Glomerular visceral epithelial cell (primary cell): Measurements from ENCODE around the gene ZNF98.

ENCODE experiments used
- DNase-seq: peaks from one replicate; pipeline ENCODE4 v3.0.0-alpha.2; 2016; ENCODE audit errors: extremely low spot score

The ZNF98 gene

DNA sequence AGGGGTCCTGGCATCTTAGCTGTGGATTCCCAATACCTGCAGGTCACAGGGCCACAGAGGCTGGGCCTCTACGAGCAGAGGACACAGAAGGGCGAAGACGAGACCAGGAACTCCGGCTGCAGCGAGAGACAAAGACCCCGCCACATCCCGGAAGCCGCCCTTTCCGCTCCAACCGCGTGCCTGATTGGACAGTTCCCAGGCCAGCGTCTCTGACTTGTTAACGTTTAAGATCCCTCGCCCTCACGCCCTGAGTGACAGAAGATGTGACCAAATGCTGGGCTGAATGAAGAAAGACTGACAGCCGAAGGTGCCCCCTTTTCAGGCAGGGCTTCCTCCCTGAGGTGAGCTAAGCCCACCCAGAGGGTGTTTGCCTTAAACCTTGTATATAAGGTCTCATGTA, at the start of gene ZNF98:
ZNF98 (minus strand) TSS at position 136 of the 400 bp plus-strand sequence; CDS start at position 14, 122 bp downstream.
- no peak for DNase-seq

GRCh38 chr19:22446605-22447004, 24.5 kb upstream of the ZNF98 start:
- no peak for DNase-seq

DNA sequence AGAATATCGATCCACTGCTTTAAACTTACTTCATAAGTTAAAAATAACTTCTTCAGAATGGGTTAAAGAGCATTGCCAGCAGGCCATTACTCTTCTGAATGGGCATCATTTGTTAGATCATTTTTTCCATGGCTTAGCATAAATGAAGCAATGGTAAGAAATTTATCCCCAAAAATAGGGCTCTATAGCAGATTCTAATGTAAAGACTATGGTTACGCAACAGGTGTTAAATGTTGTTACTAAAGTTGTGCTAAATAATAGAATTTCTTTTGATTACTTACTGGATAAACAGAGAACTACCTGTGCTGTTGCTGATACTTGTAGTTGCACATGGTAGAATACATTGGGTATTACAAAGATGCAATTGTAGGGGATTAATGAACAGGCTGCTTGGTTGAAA, 15.9 kb upstream of the ZNF98 start:
- DNase-seq: no peak

GRCh38 chr19:22427960-22428913, 6.1 kb upstream of the ZNF98 start:
- DNase-seq: no peak

DNA sequence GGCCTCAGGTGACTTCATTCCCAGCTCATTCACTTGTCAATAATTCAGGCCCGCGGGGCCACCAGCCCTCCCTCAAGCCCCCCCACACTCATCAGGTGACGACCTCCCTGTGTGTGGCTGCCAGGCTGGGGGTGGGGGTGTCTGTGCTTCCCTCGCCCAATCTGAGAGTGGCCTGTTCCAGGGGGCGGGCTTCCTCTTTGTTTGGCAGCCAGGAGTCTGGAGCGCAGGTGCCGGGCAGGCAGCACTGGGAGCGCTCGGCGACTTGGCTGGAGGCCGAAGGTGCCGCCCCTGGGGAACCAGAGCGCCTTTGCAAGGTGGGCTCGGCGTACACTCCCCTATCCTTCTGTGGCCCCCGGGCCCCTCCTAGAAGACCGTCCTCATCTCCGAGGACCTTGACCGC, 5.4 kb upstream of the ZNF98 start:
- no peak for DNase-seq

DNA sequence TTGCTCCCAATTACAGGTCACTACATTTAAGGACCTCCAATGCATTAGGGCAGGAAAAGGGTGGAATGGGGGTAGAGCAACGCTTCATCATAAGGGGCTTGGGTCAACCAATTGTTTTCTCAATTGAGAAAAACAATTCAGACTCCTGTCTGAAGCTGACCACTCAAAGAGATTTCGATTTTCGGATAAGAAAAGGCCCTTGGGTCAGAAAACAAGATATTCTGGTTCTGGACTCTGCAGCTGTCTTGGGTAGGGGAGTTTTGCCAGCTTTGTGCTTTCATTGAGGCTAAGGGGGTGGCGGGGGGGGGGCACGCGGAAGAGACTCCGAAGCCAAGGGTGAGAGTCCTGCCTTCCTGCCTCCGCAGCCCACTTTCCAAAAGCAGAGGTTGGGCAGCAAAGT, 4.8 kb upstream of the ZNF98 start:
- no peak for DNase-seq

- DNase-seq: no peak
These were observed 349 bp downstream of the ZNF98 start for GRCh38 chr19:22421797-22422196.

- DNase-seq: no peak
These were observed 67.5 kb downstream of the ZNF98 start for GRCh38 chr19:22354665-22355064.
